ENCODE measurements around the gene ING4.

Gene ING4

DNA sequence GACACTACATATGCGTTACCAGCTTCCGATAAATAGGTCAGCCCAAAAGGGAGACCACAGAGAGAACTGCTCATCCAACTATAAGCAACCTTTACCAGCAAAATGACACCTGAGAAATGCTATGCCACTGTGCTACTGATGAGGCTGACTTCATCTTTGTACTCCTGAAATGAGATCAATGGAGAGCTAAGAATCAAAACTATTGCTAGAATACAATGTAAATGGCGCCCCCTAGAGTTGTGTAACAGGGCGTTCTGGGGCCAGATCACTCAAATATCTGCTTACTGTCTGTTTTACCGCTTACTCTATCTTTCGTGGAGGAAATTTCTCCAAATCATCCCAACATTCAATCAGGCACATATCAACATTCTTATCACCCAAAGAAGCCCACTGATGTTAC, 21.7 kb upstream of the ING4 start:
- peak; percentile 54 for TF ChIP-seq CTCF (IDR thresholded peaks at IDR 0.05; ENCODE audit: low read depth, low read length, missing control alignments)
- no peak for DNase-seq (ENCODE audit: low read depth)
- H3K4me3 ChIP-seq (ENCODE audit: low read depth, low read length) = no peak overlapping the region

DNA sequence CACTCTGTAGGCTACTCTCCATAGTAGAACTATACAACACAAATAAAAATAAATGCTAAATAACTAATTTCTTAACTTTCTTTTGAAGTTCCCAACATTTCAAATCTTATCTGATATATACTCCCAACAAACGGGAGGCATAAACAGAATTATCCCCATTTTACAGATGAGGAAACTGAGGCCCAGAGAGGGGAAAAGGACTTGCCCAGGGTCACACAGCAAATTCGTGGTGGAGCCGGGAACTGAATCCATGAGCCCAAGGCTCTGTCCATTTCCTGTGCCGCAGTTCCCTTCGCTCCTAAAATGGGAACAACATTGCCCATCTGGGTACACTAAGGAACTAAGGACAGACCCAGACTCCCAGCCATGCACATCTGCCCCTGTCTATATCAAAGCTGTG, 14.0 kb upstream of the ING4 start:
- no peak overlapping the region for H3K4me3 ChIP-seq (ENCODE audit: low read depth, low read length)
- no peak for DNase-seq (ENCODE audit: low read depth)
- no peak for TF ChIP-seq CTCF (IDR thresholded peaks at IDR 0.05; ENCODE audit: low read depth, low read length, missing control alignments)

GRCh38 chr12:6672143-6672542, 9.2 kb upstream of the ING4 start:
- no peak for TF ChIP-seq CTCF (IDR thresholded peaks at IDR 0.05; ENCODE audit: low read depth, low read length, missing control alignments)

DNA sequence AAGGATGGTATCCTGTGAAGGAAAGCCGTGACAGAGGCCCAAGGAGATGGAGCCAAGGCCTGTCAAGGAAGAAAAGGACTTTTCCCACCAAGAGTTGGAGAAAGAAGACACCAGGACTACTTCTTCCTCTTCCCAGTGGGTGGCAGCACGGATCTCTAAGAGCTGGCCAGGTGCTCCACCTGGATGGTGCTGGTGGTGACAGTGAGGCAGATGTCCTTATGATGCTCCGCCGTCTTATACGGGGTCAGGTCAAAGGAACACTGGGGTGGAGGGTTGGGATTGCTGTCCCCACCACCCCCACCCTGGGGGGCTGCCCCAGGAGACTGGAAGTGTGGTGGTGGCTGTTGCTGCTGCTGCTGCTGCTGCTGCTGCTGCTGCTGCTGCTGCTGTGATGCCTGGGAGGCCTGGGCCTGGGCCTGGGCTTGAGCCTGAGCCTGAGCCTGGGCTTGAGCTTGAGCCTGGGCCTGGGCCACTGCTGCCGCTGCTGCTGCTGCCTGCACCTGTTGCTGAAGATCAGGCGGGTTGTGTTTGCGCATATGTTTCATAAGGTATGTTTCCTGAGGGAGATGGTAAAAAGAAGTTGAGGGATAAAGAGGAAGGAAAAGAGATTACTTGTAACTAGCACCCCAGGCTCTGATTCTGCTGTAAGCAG, 4.8 kb upstream of the ING4 start:
- TF ChIP-seq CTCF (IDR thresholded peaks at IDR 0.05; ENCODE audit: low read depth, low read length, missing control alignments) = peak; percentile 49
- no peak for DNase-seq (ENCODE audit: low read depth)
- no peak overlapping the region for H3K4me3 ChIP-seq (ENCODE audit: low read depth, low read length)

More at GRCh38 chr12:6672143-6672542, 9.2 kb upstream of the ING4 start:
- DNase-seq (ENCODE audit: low read depth) = no peak
- H3K4me3 ChIP-seq (ENCODE audit: low read depth, low read length) = no peak overlapping the region

DNA sequence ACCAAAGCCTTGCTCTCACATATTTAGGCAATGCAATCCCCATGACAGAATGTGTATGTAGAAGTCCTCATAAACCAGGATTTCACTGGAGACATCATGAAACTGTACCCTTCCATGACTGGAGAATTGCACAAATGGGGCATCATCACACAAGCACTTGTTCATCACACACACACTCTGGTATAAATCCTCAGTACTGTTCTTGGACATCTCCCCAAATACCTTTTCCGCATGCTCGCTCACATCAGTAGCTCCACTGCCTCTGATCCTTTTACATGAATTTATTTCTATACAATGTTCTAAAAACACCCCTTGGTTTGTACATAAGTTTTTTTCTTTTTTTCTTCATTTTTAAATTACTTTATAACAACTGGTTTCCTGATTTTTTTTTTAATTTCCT, 3.3 kb upstream of the ING4 start:
- TF ChIP-seq CTCF (IDR thresholded peaks at IDR 0.05; ENCODE audit: low read depth, low read length, missing control alignments) = no peak
- no peak for DNase-seq (ENCODE audit: low read depth)

DNA sequence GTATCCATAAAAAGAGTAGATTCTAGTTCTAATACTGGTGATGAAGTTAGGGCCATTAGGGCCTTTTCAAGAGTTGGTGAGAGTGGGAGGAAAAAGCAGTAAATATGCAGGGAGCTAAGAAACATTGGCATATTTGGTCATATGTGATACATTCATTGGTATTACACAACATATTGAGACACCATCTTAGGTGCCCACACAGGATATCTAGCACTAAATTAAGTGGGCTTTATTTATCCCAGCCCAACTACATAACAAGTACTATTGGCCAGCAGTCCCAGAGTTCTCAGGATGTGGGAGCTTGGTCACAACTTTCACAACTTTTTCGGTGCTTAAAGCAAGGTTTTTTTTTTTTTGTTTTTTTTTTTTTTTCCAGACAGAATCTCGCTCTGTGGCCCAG, 2.0 kb upstream of the ING4 start:
- no peak for DNase-seq (ENCODE audit: low read depth)
- TF ChIP-seq CTCF (IDR thresholded peaks at IDR 0.05; ENCODE audit: low read depth, low read length, missing control alignments) = no peak
- H3K4me3 ChIP-seq (ENCODE audit: low read depth, low read length) = no peak overlapping the region

More for the DNA sequence above, 3.3 kb upstream of the ING4 start:
- no peak overlapping the region for H3K4me3 ChIP-seq (ENCODE audit: low read depth, low read length)

GRCh38 chr12:6662602-6662905, 365 bp downstream of the ING4 start:
- H3K4me3 ChIP-seq (ENCODE audit: low read depth, low read length) = peak overlapping the region; percentile 83
- DNase-seq (ENCODE audit: low read depth) = no peak
- TF ChIP-seq CTCF (IDR thresholded peaks at IDR 0.05; ENCODE audit: low read depth, low read length, missing control alignments) = no peak
